ENCODE results near the gene CRISPLD2.

GRCh38 chr16:84842516-84843148, 22.8 kb downstream of the CRISPLD2 start:
- TF ChIP-seq POLR2AphosphoS5 (IDR thresholded peaks at IDR 0.05) = no peak
- no peak for TF ChIP-seq CTCF (IDR thresholded peaks at IDR 0.05)
- TF ChIP-seq POLR2A (IDR thresholded peaks at IDR 0.05) = no peak
